ENCODE measurements around the gene WDR49.

The WDR49 gene

GRCh38 chr3:167437428-167438139, 216.2 kb downstream of the WDR49 start:
- Histone ChIP-seq H3K4me3 (ENCODE audit: low read depth, low read length) (no peak overlapping the region), H3K79me2 (no peaks in the 10 kb centered on the region), H2AFZ (no peak overlapping the region), H3K27ac (no peak overlapping the region), H3K9me3 (ENCODE audit: control insufficient read depth, low read length) (no peaks in the 10 kb centered on the region), H3K4me1 (no peaks in the 10 kb centered on the region), H3K4me2 (ENCODE audit: low read length) (no peak overlapping the region), H3K9ac (no peak overlapping the region), H3K27me3 (ENCODE audit: control insufficient read depth, insufficient read depth, low read length) (no peaks in the 10 kb centered on the region), H3K36me3 (ENCODE audit: control insufficient read depth, insufficient read depth, low read length) (no peaks in the 10 kb centered on the region)
- TF ChIP-seq, protein P1, sequence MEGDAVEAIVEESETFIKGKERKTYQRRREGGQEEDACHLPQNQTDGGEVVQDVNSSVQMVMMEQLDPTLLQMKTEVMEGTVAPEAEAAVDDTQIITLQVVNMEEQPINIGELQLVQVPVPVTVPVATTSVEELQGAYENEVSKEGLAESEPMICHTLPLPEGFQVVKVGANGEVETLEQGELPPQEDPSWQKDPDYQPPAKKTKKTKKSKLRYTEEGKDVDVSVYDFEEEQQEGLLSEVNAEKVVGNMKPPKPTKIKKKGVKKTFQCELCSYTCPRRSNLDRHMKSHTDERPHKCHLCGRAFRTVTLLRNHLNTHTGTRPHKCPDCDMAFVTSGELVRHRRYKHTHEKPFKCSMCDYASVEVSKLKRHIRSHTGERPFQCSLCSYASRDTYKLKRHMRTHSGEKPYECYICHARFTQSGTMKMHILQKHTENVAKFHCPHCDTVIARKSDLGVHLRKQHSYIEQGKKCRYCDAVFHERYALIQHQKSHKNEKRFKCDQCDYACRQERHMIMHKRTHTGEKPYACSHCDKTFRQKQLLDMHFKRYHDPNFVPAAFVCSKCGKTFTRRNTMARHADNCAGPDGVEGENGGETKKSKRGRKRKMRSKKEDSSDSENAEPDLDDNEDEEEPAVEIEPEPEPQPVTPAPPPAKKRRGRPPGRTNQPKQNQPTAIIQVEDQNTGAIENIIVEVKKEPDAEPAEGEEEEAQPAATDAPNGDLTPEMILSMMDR (IDR thresholded peaks at IDR 0.05), result no peak

Measured in parathyroid adenoma (tissue), 2 donors.